HG02870 (cell line): ENCODE data around the gene SMARCC2.
A peak's percentile ranks its signal among the peaks of the same experiment; 100 is the strongest.

Experiments
- ATAC-seq: cut with Tn5 transposase; IDR thresholded peaks from one replicate; pipeline ENCODE4 v1.9.1; 2021; ENCODE audit warnings: mild to moderate bottlenecking, moderate library complexity; ENCODE audit not compliant: unreplicated experiment

Gene SMARCC2

DNA sequence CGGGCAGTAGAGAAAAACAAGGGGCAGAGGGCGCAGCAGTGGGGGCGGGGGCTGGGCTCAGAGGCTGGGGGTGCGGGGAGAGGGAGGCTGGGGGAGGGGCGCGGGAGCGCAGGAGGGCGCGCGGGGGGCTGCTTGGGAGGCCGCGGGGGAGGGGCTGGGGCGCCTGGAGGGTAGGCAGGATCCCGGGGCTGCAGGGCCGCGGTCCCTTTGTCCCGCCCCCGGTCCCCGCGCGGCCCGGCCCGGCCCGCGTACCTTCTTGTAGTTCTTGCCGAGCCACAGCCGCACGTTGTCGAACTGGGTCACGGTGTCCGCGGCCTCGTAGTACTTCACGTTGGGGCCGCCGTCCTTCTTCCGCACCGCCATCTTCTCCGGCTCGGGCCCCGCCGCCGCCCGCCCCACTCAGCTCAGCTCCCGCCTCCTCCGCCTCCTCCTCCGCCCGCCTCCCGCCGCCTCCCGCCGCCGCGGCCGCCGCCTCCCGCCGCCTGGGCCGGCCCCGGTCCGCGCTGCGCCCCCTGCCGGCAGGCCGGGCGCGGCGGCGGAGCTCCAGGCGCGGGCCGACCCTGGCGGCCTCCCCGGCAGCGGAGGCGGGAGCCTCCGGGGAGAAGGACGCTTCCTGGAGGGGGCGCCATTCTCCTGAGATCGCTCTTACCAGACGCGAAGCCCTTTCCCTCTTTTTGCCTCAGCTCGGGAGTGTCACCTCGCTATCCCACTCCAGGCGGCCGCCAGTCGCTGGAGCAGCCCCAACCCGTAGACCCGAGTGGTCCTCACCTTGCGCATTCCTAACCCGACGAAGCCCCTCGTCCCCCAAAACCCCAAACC, at the start of gene SMARCC2:
Gene SMARCC2 (minus strand): TSS at position 385 of the 819 bp plus-strand sequence. CDS start 22 bp downstream, at position 363.
- ATAC-seq = peak; percentile 54

DNA sequence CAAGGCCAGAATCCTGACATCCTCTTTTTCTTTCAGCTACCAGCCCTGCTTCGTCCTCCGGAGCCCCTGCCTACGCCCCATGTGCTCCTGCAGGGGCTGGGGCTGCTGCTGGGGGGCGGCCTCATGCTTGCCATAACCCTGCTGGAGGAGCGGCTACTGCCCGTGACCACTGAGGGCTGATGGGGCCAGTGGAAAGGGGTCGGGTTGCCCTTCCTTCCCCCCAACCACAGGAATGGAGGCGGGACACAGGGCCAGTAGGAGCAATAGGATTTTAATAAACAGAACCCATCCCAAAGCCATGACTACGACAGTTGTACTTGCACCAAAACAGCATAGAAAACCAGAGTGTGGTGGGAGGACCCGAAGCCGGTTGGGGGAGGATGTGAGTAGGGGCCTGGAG, 48.3 kb upstream of the SMARCC2 start:
- no peak for ATAC-seq

DNA sequence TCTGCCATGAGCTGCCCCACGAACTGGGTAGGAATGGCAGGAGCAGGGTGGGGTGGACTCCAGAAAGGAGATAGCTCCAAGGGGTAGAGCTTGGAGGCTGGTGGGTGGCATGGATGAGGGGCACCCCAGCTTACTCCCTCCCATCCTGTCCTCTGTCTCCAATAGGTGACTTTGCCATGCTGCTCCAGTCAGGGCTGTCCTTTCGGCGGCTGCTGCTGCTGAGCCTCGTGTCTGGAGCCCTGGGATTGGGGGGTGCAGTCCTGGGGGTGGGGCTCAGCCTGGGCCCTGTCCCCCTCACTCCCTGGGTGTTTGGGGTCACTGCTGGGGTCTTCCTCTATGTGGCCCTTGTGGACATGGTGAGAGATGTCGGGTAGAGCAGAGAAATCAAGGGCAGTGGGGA, 47.7 kb upstream of the SMARCC2 start:
- ATAC-seq = no peak

DNA sequence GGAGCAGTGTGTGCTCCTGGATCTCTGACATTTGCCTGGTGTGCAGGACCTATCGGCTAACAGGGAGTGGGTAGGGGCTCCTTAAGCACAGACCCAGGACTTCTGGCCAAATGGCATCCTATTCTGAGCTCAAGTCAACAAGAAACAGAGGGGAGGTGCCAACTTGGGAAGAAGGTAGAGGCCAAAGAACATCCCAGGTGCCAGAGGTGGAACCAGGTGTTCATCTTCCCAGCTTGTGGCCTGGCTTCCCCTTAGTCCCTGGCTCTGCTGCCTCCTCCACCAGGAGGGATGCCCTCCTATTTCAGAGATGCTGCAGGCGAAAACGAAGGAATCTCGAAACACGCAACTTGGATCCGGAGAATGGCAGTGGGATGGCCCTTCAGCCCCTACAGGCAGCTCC, 46.8 kb upstream of the SMARCC2 start:
- ATAC-seq = no peak

DNA sequence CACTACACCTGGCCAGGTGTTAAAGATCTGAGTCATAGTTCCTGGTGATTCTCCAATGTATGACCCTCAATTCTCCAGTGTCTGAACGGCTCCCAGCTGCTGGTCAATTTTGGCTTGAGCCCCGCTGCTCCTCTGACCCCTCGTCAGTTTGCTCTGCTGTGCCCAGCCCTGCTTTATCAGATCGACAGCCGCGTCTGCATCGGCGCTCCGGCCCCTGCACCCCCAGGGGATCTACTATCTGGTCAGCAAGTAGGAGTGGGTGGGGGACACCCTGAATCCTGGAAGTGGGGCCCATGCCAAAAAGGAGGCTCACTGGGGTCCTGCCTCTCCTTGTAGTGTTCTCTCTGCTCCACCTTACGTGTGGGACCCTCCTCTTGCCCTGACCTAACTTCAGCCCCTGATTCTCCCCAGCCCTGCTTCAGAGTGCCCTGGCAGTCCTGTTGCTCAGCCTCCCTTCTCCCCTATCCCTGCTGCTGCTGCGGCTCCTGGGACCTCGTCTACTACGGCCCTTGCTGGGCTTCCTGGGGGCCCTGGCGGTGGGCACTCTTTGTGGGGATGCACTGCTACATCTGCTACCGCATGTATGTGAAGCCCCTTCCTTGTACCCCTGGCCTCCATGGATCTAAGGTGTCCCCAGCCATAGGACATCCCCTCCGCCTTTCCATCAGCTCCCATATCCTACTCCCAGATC, 45.6 kb upstream of the SMARCC2 start:
- ATAC-seq = no peak

DNA sequence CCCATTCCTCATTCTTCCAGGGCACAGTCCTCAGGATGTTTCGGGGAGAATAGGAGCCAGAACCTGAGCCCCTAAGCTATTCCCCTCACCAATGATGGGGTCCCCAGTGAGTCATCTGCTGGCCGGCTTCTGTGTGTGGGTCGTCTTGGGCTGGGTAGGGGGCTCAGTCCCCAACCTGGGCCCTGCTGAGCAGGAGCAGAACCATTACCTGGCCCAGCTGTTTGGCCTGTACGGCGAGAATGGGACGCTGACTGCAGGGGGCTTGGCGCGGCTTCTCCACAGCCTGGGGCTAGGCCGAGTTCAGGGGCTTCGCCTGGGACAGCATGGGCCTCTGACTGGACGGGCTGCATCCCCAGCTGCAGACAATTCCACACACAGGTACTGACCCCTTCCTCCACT, 41.9 kb upstream of the SMARCC2 start:
- no peak for ATAC-seq

DNA sequence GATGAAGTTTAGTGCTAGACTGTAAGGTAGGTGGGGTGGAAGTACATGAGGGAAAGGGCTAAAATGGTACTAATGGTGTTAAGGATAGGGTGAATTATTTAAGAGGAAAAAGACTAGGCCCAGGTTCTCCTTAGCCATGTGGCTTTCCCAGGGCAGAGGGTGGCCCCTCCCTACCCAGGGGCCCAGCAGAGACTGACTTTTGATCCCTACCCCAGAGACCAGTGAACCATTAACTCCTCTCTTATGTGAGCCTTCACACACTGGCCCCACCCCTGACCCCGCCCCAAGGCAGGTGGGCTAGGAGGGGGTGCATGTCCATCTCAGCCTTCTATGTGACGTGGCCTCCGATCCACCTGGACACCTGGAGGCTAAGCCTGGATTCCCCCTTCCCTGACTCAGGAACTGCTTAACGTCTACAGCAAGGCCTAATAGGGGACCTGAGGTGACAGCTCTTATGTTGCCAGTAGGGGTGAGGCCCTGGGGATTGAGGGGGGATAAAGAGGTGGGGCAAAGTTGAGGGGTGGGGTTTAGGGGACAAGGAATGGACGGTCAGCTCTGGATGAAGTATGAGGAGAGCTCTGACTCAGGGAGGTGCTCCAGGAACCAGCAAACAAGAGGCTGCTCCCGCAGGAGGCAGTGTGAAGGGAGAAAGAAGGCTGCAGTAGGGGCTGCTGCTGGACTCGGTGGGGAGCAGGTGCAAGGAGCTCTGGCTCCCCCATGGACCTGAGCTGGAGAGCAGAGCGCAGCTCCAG, 41.3 kb upstream of the SMARCC2 start:
- ATAC-seq = no peak

DNA sequence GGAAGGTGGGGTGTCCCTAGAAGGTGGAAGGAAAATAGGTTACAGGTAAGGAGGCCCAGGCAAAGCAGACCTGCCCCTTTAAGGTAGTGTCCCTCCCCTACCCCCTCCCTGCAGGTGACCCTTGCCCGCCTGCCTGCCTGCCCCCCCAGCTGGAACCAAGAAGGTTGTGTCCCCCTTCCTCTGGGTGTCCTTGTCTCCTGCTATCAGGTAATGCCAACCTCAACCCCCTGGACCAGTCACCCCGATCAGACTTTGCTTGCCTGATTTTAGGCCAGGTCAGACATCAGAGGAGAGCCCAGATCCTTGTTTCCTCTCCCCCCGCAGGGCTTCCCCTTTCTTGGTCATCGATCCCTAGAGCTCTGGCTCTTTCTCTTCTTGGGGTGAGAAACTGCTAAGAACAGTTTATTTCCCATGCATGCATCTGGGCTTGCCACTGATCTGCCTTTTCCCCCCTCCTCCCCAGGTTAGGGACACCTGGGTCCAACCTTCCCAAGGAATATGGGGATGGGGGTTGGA, 40.7 kb upstream of the SMARCC2 start, which contains the start of gene SLC39A5:
Gene SLC39A5 (plus strand): TSS at position 136 of the 516 bp plus-strand sequence. CDS start 1,224 bp downstream, outside the sequence.
- no peak for ATAC-seq

DNA sequence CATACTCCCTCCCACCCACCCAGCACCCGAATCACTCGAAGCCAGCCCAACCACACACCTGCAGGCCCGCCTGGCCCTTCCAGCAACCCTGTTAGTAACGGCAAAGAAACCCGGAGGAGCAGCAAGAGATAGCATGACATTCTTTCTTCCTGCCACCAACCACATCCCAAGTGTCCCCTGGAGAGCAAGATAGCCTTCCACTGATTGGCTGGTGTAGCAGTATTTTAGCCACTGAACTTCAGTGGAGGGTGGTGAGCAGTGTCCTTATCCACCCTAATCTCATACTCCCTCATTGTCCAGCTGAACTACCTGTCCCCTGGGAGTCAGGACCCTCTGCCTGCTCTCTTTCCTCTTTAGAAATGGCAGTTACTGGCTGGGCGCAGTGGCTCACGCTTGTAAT, 39.8 kb upstream of the SMARCC2 start:
- no peak for ATAC-seq

DNA sequence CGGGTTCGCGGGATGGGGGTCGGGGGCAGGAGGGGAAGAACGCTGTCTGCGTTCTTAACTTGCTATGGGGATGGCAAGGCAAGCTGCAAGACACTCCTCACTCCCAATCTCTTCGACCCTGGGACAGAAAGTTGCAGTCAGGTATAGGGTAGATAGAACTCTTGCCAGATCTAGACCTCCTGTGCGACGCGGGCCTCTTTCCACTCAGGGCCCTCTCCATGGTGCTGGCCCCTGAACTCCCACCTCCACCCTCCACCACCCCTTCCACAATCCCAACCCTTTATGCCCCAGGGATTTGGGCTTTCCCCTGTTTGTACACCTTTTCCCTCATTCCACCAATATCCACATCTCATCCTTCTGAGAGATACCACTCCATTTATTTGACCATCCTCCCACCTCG, 35.7 kb upstream of the SMARCC2 start:
- ATAC-seq = no peak

DNA sequence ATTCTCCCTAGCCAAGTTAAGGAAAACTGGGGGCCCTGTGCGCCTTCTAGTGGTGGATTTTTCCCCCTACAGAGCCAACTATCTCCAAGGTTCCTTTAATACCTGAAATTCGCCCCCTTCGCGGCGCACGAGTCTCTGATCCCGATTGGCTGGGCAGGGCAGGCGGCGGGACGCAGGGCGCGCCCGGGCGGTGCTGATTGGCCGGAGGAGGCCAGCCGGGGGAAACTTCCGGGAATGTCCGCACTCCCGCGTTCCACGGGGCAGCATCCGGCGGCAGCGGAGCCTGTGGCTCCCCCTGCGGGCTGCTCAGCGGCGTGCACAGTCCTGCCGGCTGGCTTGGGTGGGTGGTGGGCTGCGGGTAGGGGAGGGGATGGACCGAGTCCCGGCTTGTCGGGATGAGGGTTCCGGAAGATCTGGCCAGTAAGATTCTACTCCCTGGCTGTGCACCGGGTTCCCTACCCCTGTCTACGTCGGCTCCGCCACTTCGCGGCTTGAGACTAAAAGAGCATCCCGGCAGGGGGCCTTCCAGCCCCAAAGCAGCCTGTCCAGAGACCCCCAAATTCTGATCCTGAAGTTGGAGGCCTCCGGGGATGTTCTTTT, 34.9 kb upstream of the SMARCC2 start, which contains the start of gene NABP2:
Gene NABP2 (plus strand): TSS at position 241 of the 600 bp plus-strand sequence. CDS start 515 bp downstream, outside the sequence.
- ATAC-seq = peak; percentile 59

DNA sequence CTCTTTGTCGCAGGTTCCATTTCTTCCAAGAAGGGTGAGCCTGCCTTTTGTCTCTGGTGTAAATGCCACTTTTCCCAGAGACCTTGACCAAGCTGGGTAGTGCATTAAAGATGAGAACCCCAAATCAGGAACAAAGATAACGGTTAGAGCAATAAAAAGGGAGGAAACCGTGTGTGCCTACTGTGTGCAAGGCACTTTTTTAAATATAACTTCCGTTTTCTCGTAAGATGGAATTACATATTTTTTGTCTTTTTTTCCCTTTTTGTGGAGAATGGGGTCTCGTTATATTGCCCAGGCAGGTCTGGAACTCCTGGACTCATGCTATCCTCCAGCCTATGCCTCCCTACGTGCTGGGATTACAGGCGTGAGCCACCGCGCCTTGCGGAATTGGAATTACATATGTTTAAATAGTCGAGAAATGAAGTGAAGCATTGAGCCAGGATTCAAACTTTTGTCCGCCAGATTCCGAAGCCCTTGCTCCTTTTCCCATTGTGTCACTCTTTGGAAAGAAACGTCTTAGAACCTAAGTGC, 34.4 kb upstream of the SMARCC2 start:
- ATAC-seq = no peak

DNA sequence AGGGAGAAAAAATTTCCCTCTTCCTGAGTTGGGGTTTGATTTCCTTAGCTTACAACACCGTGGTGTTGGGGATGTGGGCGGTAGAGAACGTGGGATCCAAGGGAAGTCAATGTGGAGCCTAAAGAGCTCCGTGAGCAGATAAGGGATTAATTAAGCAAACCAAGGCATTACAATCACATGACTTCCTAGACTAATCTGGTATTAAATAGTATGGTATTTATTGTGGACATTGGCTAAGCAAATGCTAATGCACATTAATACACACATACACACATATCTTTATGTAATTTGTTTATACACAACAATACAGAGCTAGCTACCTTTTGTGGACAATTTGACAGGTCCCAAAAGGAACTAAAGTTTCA, 33.2 kb upstream of the SMARCC2 start:
- no peak for ATAC-seq

DNA sequence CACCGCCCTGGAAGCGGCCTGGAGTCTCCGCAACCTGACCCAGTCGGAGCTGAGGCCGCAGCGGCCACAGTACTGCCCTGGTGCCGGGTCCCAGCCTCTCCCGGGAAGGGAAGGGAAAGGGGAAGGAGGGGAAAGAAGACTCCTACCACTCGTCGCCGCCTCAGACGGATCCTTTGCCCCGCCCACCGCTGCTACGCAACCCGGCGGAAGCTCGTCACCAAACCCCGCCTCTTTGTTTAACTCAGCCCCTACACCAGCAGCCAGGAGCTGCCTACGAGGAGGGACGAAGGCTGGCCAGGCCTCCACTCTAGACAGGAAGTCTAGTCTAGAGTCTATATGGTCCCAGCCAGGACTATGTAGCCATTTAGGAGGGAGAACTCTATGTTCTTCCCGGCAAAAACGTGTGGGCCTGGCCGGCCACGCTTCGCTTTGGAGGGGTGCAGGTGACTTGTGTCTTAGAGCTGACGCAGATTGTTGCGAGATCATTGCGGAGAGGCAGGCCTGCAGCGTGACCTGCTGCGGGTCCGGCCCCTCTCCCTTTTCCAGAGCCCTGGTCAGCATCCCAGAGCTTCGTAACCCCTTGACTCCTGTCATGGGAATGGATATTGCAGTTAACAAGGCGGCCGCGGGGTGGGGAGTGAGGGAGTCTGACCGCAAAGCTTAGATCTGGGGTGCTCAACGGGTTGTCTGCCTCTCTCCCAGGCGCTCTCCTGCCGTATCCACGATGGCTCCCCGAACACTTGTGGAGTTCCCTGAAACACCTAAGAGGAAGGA, 32.7 kb upstream of the SMARCC2 start, which contains the start of gene RNF41:
Gene RNF41 (minus strand): TSS at position 166 of the 774 bp plus-strand sequence. CDS start 7,875 bp downstream, outside the sequence.
- peak; percentile 84 for ATAC-seq

DNA sequence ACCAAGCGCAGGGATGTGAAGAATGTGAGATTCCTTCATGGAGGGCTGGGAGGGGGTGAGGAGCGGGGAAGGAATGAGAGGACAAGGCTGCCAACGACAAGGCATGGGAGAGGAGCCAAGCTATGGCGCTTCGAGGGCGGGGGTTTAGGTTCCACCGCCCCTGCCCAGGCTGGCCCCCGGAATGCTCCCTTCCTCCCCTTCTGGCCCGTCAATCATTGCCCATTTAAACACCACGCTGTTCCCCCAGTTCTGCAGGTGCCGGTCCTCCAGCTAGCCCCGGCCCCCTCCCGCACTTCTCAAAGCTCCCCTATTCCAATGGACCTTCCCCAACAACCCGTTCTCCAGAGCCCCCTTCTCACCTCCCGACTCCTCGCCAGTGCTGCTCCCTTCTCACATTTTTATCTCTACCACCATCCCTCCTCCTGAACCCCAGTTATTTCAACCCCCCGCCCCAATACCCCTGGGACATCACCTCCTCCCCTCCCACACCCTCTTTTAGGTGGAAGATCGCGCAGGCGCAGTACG, 32.0 kb upstream of the SMARCC2 start:
- ATAC-seq = peak; percentile 17

DNA sequence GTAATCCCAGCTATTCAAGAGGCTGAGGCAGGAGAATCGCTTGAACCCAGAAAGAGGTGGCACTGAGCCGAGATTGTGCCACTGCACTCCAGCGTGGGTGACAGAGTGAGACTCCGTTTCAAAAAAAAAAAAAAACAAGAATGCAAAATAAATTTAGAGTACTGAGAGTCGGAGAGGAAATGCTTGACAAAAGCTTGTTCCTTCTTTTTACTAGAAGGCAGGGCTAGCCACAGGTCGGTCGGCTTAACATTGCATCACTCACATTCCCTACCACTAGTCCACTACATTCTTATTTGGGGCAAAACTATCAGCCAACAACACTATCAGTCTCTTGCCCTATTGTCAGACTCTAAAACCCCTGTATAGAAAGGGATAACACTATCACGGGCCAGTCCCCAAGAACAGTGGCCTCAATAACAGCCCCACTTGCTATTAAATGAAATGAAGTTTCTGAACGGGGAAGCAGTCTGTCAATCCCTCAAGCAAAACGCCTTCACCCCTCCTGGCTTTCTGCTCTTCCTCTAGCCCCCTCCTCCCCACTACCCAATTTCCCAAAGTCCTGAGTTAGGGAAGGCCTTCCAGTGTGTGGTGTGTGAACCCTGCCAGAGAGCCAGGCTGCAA, 31.4 kb upstream of the SMARCC2 start:
- no peak for ATAC-seq

DNA sequence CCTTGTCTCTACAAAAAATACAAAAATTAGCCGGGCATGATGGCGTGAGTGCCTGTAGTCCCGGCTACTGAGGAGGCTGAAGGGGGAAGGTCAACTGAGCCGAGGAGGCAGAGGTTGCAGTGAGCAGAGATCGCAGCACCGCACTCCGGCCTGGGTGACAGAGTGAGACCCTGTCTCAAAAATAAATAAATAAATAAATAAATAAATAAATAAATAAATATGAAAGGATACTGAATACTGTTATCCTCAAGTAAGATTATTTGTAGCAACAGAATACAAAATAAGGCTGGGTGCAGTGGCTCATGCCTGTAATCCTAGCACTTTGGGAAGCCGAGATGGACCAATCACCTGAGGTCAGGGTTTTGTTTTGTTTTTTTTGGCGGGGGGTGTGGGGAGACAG, 30.6 kb upstream of the SMARCC2 start:
- ATAC-seq = no peak

DNA sequence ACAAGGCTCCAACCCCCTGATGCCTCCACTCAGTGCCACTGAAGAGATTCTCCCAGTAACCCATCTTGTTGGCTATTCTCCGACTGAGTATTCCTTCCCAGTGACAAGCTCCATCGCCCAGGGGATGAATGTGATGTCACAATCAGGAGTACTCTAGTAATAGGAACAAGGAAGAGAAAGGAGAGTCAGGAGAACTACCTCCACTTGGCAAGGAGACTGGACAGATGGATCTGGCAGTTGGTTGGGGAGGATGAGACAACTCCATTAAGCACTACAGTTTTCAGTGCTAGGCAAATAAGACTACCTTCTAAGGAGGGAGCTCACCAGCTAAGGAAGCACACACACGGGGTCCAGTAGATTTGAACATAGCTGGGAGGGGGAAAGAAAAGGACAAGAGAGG, 27.2 kb upstream of the SMARCC2 start:
- ATAC-seq = no peak

DNA sequence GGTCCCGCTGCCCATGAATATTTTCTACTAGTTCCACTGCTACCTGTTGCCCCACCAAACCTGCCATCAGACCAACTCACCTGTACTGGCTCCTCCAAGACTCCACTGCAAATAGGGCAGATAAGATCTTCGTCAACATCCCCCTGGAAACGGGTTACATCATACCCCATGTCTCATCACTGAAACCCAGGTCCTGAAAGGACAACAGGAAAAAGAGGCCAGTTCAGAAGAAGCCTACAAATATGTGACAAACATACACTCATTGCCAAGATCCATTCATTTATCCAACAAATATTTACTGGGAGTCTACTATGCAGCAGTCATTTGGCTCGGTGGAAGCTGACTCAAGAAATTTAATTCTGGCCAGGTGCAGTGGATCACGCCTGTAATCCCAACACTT, 24.6 kb upstream of the SMARCC2 start:
- no peak for ATAC-seq
